ENCODE data around the gene GFI1.

GRCh38 chr1:92488832-92489231 lies 2.1 kb upstream of the GFI1 start:
- TF ChIP-seq POLR2A (IDR thresholded peaks at IDR 0.05; ENCODE audit: low read length), result no peak
- TF ChIP-seq GATA1 (IDR thresholded peaks at IDR 0.05; ENCODE audit: low read depth, low read length), result no peak

All from erythroblast (primary cell).